PC-3 (cell line): ENCODE data around the gene VMO1.

ENCODE experiments used
- EZH2 ChIP-seq: fragments of 300-600 bp; sonication (generic); IDR thresholded peaks from one replicate; pipeline ENCODE4 v1.6.1; 2017; ENCODE audit warnings: antibody characterized with exemption, mild to moderate bottlenecking, low read length; ENCODE audit not compliant: unreplicated experiment
- TF ChIP-seq, protein P1 (sequence below): fragments of 300-600 bp; sonication (generic); conservative IDR thresholded peaks from 2 replicates; pipeline ENCODE4 v1.5.1; 2017; ENCODE audit warnings: antibody characterized with exemption, low read depth, mild to moderate bottlenecking, low read length

GRCh38 chr17:4769628-4770027 lies 16.5 kb downstream of the VMO1 start:
- TF ChIP-seq, protein P1, sequence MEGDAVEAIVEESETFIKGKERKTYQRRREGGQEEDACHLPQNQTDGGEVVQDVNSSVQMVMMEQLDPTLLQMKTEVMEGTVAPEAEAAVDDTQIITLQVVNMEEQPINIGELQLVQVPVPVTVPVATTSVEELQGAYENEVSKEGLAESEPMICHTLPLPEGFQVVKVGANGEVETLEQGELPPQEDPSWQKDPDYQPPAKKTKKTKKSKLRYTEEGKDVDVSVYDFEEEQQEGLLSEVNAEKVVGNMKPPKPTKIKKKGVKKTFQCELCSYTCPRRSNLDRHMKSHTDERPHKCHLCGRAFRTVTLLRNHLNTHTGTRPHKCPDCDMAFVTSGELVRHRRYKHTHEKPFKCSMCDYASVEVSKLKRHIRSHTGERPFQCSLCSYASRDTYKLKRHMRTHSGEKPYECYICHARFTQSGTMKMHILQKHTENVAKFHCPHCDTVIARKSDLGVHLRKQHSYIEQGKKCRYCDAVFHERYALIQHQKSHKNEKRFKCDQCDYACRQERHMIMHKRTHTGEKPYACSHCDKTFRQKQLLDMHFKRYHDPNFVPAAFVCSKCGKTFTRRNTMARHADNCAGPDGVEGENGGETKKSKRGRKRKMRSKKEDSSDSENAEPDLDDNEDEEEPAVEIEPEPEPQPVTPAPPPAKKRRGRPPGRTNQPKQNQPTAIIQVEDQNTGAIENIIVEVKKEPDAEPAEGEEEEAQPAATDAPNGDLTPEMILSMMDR: no peak
- no peak for TF ChIP-seq EZH2
